Esophagus mucosa (tissue), 1 donor: ENCODE data around the gene PIP4K2A. TPM values are rescaled to one million over a fixed set of nuclear protein-coding genes. Genes with fewer than 3 reads are reported as not detected.
A peak's percentile ranks its signal among the peaks of the same experiment; 100 is the strongest.

Source experiments
- ATAC-seq: fragments of 200-7000 bp; cut with Tn5 transposase; one replicate; pipeline ENCODE4 v1.9.1; 2020
- total RNA-seq: library from RNA; stranded (reverse); gene quantifications from one replicate; pipeline ENCODE4 v1.2.4, GENCODE V29; 2023
- donor health status: DM: yes; HTN: yes; CAD: no.

Gene PIP4K2A
- total RNA-seq, 1 donor from 2014 or later: 10.0 TPM

GRCh38 chr10:22589851-22590514 lies 124.4 kb downstream of the PIP4K2A start:
- ATAC-seq: no peak

DNA sequence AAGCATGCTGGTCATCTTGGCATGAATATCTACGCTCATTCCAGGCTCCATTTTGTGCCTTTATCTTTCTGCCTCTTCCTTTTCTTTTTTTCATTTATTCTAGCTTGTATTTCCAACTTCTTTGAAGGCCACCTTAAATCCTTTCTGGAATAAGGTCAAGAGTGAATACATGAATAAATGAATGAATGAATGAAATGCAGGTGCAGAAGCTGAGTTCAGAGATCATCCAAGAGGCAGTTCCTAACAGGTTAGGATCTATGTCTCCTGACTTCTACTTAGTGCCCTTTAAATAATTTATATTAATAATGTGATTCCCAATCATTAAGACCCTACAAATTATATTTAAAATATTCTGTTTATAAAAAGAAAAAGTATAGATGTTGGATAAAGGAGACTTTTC lies 125.9 kb downstream of the PIP4K2A start:
- ATAC-seq: no peak

- no peak for ATAC-seq
Observed at GRCh38 chr10:22583683-22584082, 130.7 kb downstream of the PIP4K2A start.

- no peak for ATAC-seq
Observed at GRCh38 chr10:22581461-22581860, 132.9 kb downstream of the PIP4K2A start.

- ATAC-seq: no peak
Observed at GRCh38 chr10:22580711-22581110, 133.7 kb downstream of the PIP4K2A start.

DNA sequence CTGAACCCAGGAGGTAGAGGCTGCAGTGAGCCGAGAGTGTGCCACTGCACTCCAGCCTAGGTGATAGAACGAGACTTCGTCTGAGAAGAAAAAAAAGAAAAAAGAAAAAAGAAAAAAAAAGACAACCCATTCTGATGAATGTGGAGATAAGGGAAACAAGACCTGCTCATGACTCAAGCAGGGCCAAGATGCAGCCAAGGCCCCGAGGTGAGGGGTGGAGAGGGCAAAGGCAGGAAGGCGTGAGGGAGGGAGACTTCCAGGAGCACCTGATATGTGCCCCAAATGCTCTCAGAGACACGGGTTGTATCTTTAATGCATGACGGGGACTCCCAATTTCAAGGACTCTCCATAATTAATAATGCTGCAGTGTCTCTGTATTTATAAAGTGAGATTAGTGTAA lies 134.6 kb downstream of the PIP4K2A start:
- no peak for ATAC-seq

- peak; percentile 38 for ATAC-seq
Observed at GRCh38 chr10:22573820-22574569, 140.4 kb downstream of the PIP4K2A start.

GRCh38 chr10:22570733-22571430 lies 143.5 kb downstream of the PIP4K2A start:
- no peak for ATAC-seq

DNA sequence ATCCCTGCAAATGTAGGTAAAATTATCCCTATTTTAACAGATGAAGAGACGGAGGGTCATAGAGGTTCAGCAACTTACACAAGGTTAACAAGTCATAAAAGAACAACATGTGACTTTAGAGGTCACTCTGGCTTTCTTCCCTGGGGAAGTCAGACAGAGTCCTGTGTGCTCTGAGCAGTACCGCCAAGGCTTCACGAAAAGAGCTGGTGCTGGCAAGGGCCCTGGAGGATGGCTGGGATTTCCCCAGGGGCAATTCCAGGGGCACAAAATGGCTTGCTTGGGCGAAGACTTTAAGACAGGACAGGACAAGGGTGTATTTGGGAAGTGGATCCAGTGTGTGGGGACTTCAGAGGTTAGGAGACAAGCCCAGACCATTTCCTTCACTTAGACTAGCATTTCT lies 144.1 kb downstream of the PIP4K2A start:
- no peak for ATAC-seq

DNA sequence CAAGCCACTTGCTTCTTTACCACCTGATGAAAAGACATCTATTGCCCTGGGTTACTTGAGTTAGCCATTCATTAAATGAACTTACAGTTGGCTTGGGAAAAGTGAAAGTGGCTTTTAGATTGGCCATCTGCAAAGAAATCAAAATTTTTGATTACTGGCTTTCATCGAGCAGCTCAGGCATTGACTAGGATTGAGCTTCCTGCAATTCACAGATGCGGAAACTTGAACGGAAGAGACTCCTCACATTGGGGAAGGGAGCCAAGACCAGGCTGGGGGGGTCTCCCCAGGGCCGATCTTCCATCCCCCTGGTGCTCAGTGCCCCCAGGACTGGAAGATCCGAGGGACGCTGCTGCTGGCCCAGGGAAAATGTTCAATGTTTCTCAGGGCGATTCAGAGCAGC lies 145.4 kb downstream of the PIP4K2A start:
- ATAC-seq: no peak

DNA sequence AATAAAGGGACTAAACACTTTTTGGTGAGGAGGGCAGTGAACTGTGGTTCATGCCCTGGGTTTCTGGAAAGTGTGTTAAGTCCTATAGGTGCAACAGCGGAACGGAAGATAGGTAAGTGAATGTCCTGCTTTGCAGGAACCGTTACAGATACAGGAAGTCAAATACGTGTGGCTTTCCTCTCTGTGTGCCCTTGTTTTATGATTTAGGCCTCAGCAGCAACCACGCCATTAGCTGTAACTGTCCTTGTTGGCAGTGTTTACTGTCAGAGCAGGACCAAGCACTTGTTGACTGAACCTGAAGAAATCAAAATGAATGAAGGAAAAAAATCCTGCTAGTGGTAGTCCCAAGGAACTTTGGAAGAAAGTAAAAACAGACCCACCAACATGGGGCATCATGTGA lies 150.3 kb downstream of the PIP4K2A start:
- no peak for ATAC-seq

DNA sequence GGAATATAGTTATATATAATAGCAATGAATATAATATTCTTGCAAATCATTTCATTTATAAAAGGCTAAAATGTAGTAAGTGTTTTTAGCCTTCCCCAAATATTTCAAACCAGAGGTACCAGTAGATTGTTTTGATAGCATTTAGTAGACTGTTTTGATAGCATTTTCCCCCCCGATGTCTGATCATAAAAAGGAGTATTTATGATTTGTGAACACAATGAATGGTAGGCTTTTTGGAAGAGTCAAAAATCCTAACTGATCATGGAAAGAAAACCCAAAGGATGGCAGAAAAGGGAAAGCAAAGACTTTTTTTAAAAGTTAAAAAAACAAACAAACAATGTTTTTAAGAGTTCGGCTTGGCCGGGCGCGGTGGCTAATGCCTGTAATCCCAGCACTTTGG lies 152.5 kb downstream of the PIP4K2A start:
- no peak for ATAC-seq

- no peak for ATAC-seq
Observed at GRCh38 chr10:22560913-22561239, 153.5 kb downstream of the PIP4K2A start.

DNA sequence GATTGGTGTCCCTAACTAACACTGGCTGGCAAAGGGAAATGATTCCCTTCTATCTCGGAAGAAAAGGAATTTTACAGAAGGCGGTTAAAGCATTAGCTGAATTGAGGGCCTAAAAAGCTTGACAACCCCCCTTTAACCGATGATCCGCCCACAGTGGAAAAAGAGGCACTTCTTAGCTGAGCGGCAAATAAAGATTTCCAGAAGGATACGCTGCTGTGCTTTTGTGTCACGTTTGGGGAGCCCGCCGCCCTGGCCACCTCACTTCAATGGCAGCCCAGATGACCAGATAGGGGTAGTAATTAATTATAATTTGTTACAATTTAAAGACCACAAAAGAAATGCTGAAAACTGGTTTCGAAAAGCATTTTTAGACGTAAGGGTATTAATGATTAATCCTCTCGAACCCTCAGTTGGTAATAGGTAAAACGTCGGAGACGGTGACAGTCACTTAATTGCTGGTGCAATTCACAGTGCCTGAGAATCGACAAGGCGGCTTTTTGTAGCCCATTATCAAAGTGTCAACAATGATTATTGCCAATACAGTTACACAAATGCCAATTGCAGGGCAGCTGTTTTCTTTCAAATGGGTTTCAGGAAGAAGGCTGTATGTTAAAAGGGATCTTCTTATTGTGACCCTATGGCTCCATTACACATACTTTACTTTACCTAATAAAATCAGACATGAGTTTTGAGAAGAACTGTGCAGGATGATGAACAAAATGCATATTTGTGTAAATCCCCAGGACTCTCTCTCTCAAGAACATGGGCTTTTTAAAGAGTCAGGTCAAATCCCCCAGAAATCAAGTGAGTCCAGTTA lies 154.1 kb downstream of the PIP4K2A start:
- ATAC-seq: no peak

DNA sequence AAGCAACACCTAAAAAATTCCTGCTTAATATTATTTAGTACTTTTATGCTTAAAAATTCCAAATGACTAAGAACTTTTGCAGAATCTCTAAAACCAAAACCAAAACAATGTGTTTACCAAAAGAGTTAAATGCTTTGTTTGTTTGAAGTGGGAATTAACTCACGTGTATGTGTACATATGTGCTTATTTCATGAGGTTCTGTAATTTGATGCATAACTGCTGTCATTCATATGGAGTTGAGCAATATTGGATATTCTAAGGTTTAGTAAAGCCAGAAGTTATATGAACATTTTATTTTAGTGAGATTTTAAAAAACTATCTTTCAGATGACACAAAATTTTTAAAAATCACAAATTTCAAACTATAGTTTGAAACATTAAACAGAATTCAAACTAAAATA lies 157.1 kb downstream of the PIP4K2A start:
- ATAC-seq: no peak

DNA sequence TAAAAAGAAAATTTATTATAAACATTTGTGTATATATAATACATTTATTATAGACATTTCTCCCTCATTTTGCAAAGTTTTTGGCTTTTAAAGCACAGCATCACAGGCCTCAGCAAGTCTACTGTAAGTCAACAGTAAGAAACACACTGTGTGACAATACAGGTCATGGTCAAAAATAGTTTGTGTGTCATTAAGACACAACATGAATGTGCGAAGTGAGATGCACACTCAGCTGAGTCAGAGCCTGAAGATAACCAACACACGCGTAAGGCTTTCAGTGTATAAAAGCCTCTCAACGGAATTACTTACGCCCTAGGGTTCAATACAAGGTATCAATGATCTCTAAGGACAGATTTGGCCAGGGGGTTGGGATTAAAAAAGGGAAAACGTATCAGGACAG lies 157.6 kb downstream of the PIP4K2A start:
- no peak for ATAC-seq

- peak; percentile 33 for ATAC-seq
Observed at GRCh38 chr10:22554461-22555182, 159.8 kb downstream of the PIP4K2A start.

GRCh38 chr10:22553452-22553995 lies 160.9 kb downstream of the PIP4K2A start:
- no peak for ATAC-seq

- ATAC-seq: no peak
Observed at GRCh38 chr10:22552888-22553378, 161.4 kb downstream of the PIP4K2A start.

DNA sequence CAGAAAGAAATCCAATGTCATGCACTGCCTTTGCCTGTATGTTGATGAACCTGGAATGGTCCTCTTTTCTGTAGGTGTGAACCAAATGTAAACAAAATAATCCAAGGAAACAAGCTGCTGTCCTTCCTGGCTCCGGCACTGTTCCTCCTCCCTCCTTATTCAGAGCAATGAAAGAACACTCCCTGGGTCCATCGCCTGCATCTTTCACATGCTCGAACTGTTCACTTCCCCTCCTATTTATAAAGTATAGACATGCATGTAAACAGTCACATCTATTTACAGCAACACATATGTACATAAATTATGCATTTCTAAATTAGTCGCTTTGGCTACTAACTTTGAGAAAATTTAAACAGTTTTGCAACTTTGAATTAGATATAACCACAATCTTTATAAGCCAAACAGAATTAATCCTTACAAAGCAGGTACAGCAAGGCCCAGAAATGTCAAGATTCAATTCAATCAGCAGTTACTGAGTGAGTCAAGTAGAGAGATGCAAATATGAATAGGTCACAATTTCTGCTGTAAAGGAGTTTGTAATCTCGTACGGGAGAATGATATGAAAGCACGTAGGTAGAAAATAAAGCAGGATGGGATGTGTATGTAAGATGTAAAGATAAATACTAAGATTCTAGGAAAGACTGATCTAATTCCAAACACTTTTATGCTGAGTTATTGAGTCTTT lies 162.6 kb downstream of the PIP4K2A start:
- no peak for ATAC-seq

DNA sequence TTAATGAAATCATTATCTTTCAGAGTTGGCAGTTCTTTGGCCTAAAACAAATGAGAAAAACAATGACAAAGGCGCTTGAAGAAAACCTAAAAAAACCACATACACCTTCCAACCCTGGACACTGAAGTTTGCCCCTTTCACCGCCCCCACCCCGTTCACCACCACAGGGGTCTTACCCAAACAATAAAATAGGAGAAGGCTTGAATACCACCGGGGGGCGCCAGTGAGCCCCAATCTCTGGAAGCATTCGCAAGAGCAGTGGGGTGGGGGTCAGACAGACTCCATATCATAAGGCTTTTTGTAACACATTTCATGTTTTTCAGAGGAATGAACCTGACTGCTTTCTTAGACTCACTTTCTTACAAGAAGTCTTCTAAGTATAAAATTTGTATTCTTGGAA lies 163.6 kb downstream of the PIP4K2A start:
- no peak for ATAC-seq
